ENCODE data around the gene ASAP3. TPM values are rescaled to one million over a fixed set of nuclear protein-coding genes. Genes with fewer than 3 reads are reported as not detected.

The ASAP3 gene
- total RNA-seq, 1 donor, result 107 TPM

- no peaks in the 10 kb centered on the region for H3K9me3 ChIP-seq (ENCODE audit: low read depth, low read length)
- H3K79me2 ChIP-seq (ENCODE audit: insufficient read depth, low read length), result no peaks in the 10 kb centered on the region
- H2AFZ ChIP-seq (ENCODE audit: low read length), result peak within 1 kb of the TSS; percentile 93
- peak within 1 kb of the TSS; percentile 87 for H3K4me2 ChIP-seq (ENCODE audit: insufficient read depth, low read length)
- DNase-seq (ENCODE audit: insufficient read length, low spot score, missing footprints), result peak; percentile 98
- no peaks in the 10 kb centered on the region for H3K36me3 ChIP-seq (ENCODE audit: insufficient read depth, low read length)
- H3K4me3 ChIP-seq (ENCODE audit: insufficient read depth, low read length), result peak within 1 kb of the TSS; percentile 69
- no peak within 1 kb of the TSS for H3K27ac ChIP-seq (ENCODE audit: low read depth, low read length)
- H3K27me3 ChIP-seq (ENCODE audit: insufficient read depth, low read length), result no peaks in the 10 kb centered on the region
- H4K20me1 ChIP-seq (ENCODE audit: insufficient read depth, low read length), result no peaks in the 10 kb centered on the region
- TF ChIP-seq CTCF (IDR thresholded peaks at IDR 0.05; ENCODE audit: extremely low read depth, low read depth, low read length), result peak; percentile 6
- H3K4me1 ChIP-seq (ENCODE audit: insufficient read depth, low read length), result peaks cover 18% of the 10 kb centered on the region
Measured at GRCh38 chr1:23530747-23531561, 47.0 kb upstream of the ASAP3 start, which contains the start of gene E2F2. Gene E2F2, minus strand, starts transcription at chr1:23531233. Its CDS starts 440 bp downstream, at chr1:23530793.

- no peak overlapping the region for H2AFZ ChIP-seq (ENCODE audit: low read length)
- H3K9me3 ChIP-seq (ENCODE audit: low read depth, low read length), result no peaks in the 10 kb centered on the region
- peaks cover 18% of the 10 kb centered on the region for H3K4me1 ChIP-seq (ENCODE audit: insufficient read depth, low read length)
- no peak for TF ChIP-seq CTCF (IDR thresholded peaks at IDR 0.05; ENCODE audit: extremely low read depth, low read depth, low read length)
- no peaks in the 10 kb centered on the region for H3K79me2 ChIP-seq (ENCODE audit: insufficient read depth, low read length)
- H3K4me2 ChIP-seq (ENCODE audit: insufficient read depth, low read length), result peak overlapping the region; percentile 87
- no peak overlapping the region for H3K27ac ChIP-seq (ENCODE audit: low read depth, low read length)
- H3K27me3 ChIP-seq (ENCODE audit: insufficient read depth, low read length), result no peaks in the 10 kb centered on the region
- H3K36me3 ChIP-seq (ENCODE audit: insufficient read depth, low read length), result no peaks in the 10 kb centered on the region
- peak; percentile 71 for DNase-seq (ENCODE audit: insufficient read length, low spot score, missing footprints)
- H3K4me3 ChIP-seq (ENCODE audit: insufficient read depth, low read length), result peak overlapping the region; percentile 69
- H4K20me1 ChIP-seq (ENCODE audit: insufficient read depth, low read length), result no peaks in the 10 kb centered on the region
Measured at GRCh38 chr1:23530087-23530746, 46.2 kb upstream of the ASAP3 start.

- H3K4me3 ChIP-seq (ENCODE audit: insufficient read depth, low read length), result no peak overlapping the region
- no peak for DNase-seq (ENCODE audit: insufficient read length, low spot score, missing footprints)
- no peaks in the 10 kb centered on the region for H3K27me3 ChIP-seq (ENCODE audit: insufficient read depth, low read length)
- no peaks in the 10 kb centered on the region for H3K79me2 ChIP-seq (ENCODE audit: insufficient read depth, low read length)
- no peaks in the 10 kb centered on the region for H3K36me3 ChIP-seq (ENCODE audit: insufficient read depth, low read length)
- no peak overlapping the region for H3K27ac ChIP-seq (ENCODE audit: low read depth, low read length)
- H3K4me1 ChIP-seq (ENCODE audit: insufficient read depth, low read length), result peaks cover 18% of the 10 kb centered on the region
- H4K20me1 ChIP-seq (ENCODE audit: insufficient read depth, low read length), result no peaks in the 10 kb centered on the region
- no peaks in the 10 kb centered on the region for H3K9me3 ChIP-seq (ENCODE audit: low read depth, low read length)
- H3K4me2 ChIP-seq (ENCODE audit: insufficient read depth, low read length), result peak overlapping the region; percentile 87
- no peak overlapping the region for H2AFZ ChIP-seq (ENCODE audit: low read length)
- no peak for TF ChIP-seq CTCF (IDR thresholded peaks at IDR 0.05; ENCODE audit: extremely low read depth, low read depth, low read length)
Measured at GRCh38 chr1:23529146-23530086, 45.4 kb upstream of the ASAP3 start.
